ENCODE results near the gene DOLPP1. TPM values are rescaled to one million over a fixed set of nuclear protein-coding genes. Genes with fewer than 3 reads are reported as not detected.

The DOLPP1 gene
- total RNA-seq, 2 donors from 2014 or later: 30.1 to 30.4 TPM

DNA sequence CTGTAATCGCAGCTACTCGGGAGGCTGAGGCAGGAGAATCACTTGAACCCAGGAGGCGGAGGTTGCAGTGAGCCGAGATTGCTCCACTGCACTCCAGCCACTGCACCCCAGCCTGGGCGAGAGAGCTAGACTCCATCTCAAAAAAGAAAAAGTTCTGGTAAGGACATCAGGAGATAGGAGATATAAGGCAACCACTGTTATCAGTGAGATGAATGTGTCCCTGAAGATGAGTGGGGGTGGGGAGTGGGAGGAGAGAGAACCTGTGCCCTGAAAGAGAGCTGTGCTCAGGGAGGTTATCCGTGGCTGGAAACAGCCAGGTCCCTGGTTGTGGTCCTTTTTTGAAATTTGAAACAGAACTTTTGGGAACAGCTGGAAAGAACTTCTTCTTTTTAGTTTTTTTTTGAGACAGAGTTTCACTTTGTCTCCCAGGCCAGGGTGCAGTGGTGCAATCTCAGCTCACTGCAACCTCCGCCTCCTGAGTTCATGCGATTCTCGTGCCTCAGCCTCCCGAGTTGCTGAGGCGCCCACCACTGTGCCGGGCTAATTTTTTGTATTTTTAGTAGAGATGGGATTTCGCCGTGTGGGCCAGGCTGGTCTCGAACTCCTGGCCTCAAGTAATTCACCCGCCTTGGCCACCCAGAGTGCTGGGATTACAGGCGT lies 32.9 kb downstream of the DOLPP1 start:
- H3K36me3 Mint-ChIP-seq (ENCODE audit: low read depth): peaks cover 9% of the 10 kb centered on the region
- Histone ChIP-seq H3K9ac (ENCODE audit: extremely low read depth, low read length, poor library complexity, severe bottlenecking) (no peak overlapping the region), H3K4me3 (ENCODE audit: low read length) (no peak overlapping the region), H3K27ac (ENCODE audit: low read depth, low read length) (no peak overlapping the region), H3K4me1 (ENCODE audit: control insufficient read depth, insufficient read depth, low read length) (no peaks in the 10 kb centered on the region), H3K9me3 (ENCODE audit: control insufficient read depth, low read length) (no peaks in the 10 kb centered on the region), H3K27me3 (ENCODE audit: control insufficient read depth, insufficient read depth, low read length, poor library complexity, severe bottlenecking) (peaks cover 8% of the 10 kb centered on the region), H3K36me3 (ENCODE audit: control insufficient read depth, insufficient read depth, low read length) (no peaks in the 10 kb centered on the region)
- H3K4me3 Mint-ChIP-seq: no peak overlapping the region
- peaks cover 16% of the 10 kb centered on the region for H3K27me3 Mint-ChIP-seq (ENCODE audit: insufficient read depth)
- no peak for DNase-seq
- TF ChIP-seq, protein P1, sequence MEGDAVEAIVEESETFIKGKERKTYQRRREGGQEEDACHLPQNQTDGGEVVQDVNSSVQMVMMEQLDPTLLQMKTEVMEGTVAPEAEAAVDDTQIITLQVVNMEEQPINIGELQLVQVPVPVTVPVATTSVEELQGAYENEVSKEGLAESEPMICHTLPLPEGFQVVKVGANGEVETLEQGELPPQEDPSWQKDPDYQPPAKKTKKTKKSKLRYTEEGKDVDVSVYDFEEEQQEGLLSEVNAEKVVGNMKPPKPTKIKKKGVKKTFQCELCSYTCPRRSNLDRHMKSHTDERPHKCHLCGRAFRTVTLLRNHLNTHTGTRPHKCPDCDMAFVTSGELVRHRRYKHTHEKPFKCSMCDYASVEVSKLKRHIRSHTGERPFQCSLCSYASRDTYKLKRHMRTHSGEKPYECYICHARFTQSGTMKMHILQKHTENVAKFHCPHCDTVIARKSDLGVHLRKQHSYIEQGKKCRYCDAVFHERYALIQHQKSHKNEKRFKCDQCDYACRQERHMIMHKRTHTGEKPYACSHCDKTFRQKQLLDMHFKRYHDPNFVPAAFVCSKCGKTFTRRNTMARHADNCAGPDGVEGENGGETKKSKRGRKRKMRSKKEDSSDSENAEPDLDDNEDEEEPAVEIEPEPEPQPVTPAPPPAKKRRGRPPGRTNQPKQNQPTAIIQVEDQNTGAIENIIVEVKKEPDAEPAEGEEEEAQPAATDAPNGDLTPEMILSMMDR (conservative IDR thresholded peaks at IDR 0.05): no peak
- 91 to 94% methylated on average over 15 to 17 of the region's 17 CpGs for WGBS, 2 experiments (ENCODE audit: insufficient coverage in 1 of 2, insufficient read length in 1 of 2)
- H3K9me3 Mint-ChIP-seq: no peaks in the 10 kb centered on the region
- H3K27ac Mint-ChIP-seq: no peak overlapping the region
- peaks cover 17% of the 10 kb centered on the region for H3K4me1 Mint-ChIP-seq

DNA sequence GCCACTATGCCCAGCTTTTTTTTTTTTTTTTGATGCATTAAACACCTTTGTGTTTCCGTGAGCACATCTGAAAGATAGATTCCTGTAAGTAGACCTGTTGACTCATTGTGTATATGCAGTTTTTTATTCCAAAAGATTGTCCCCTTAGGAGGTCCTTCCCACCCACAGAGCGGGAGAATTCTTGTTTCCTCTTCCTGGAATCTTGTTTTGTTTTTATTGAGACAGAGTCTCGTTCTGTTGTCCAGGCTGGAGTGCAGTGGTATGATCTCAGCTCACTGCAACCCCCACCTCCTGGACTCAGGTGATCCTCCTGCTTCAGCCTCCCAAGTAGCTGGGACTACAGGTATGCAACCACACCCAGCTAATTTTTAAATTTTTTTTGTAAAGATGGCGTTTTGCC lies 37.9 kb downstream of the DOLPP1 start:
- no peak overlapping the region for H3K4me3 ChIP-seq (ENCODE audit: low read length)
- TF ChIP-seq, protein P1 (conservative IDR thresholded peaks at IDR 0.05): no peak
- H3K4me3 Mint-ChIP-seq: no peak overlapping the region
- H3K36me3 ChIP-seq (ENCODE audit: control insufficient read depth, insufficient read depth, low read length): peaks cover 24% of the 10 kb centered on the region
- H3K27ac Mint-ChIP-seq: no peak overlapping the region
- 84 to 89% methylated on average over 3 to 4 of the region's 4 CpGs for WGBS, 2 experiments (ENCODE audit: insufficient coverage in 1 of 2, insufficient read length in 1 of 2)
- H3K9me3 ChIP-seq (ENCODE audit: control insufficient read depth, low read length): no peaks in the 10 kb centered on the region
- H3K4me1 ChIP-seq (ENCODE audit: control insufficient read depth, insufficient read depth, low read length): no peaks in the 10 kb centered on the region
- no peaks in the 10 kb centered on the region for H3K27me3 ChIP-seq (ENCODE audit: control insufficient read depth, insufficient read depth, low read length, poor library complexity, severe bottlenecking)
- no peak for DNase-seq
- no peak overlapping the region for H3K9ac ChIP-seq (ENCODE audit: extremely low read depth, low read length, poor library complexity, severe bottlenecking)
- H3K27me3 Mint-ChIP-seq (ENCODE audit: insufficient read depth): no peaks in the 10 kb centered on the region
- H3K27ac ChIP-seq (ENCODE audit: low read depth, low read length): no peak overlapping the region
- peaks cover 45% of the 10 kb centered on the region for H3K36me3 Mint-ChIP-seq (ENCODE audit: low read depth)
- no peaks in the 10 kb centered on the region for H3K9me3 Mint-ChIP-seq
- H3K4me1 Mint-ChIP-seq: peaks cover 5% of the 10 kb centered on the region

DNA sequence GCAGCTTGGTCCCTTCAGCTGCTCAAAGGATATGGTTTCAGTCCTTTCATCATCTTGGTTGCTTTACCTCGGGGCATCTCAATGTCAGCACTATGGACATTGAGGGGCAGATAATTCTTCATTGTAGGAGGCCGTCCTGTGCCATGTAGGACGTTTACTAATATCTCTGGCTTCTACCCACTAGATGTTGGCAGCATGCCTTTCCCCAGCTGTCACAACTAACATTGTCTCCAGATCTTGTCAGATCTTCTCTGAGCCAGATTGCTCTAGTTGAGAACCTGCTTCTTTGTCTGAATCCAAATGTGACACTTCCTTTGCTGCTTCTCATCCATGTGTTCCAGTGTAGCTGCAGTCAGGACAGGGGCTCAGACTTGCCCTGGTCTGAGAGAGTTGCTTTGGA lies 40.6 kb downstream of the DOLPP1 start:
- Mint-ChIP-seq H3K4me3 (no peak overlapping the region), H3K27ac (peak overlapping the region; percentile 27), H3K27me3 (ENCODE audit: insufficient read depth) (no peaks in the 10 kb centered on the region), H3K36me3 (ENCODE audit: low read depth) (peaks cover 57% of the 10 kb centered on the region), H3K4me1 (peaks cover 4% of the 10 kb centered on the region), H3K9me3 (no peaks in the 10 kb centered on the region)
- Histone ChIP-seq H3K36me3 (ENCODE audit: control insufficient read depth, insufficient read depth, low read length) (peaks cover 40% of the 10 kb centered on the region), H3K9ac (ENCODE audit: extremely low read depth, low read length, poor library complexity, severe bottlenecking) (no peak overlapping the region), H3K4me3 (ENCODE audit: low read length) (no peak overlapping the region), H3K9me3 (ENCODE audit: control insufficient read depth, low read length) (no peaks in the 10 kb centered on the region), H3K27me3 (ENCODE audit: control insufficient read depth, insufficient read depth, low read length, poor library complexity, severe bottlenecking) (no peaks in the 10 kb centered on the region), H3K4me1 (ENCODE audit: control insufficient read depth, insufficient read depth, low read length) (no peaks in the 10 kb centered on the region), H3K27ac (ENCODE audit: low read depth, low read length) (no peak overlapping the region)
- DNase-seq: no peak
- 94% methylated on average over 3 of the region's 3 CpGs for WGBS, 2 experiments (ENCODE audit: insufficient coverage in 1 of 2, insufficient read length in 1 of 2)
- TF ChIP-seq, protein P1 (conservative IDR thresholded peaks at IDR 0.05): no peak
